IPS-15b (cell line): ENCODE measurements around the gene ZRANB3.
"Not testable (repeated sequence)": the region's sequence is repeated elsewhere in the genome, so short reads cannot be mapped to it uniquely, and the experiment has no call there.

Experiments
- H3K27me3 ChIP-seq: one replicate; pipeline ENCODE4 v1.6.1; 2013; ENCODE audit warnings: low read length; ENCODE audit not compliant: control insufficient read depth, insufficient read depth
- H3K36me3 ChIP-seq: one replicate; pipeline ENCODE4 v1.6.1; 2013; ENCODE audit warnings: low read length; ENCODE audit not compliant: control insufficient read depth, insufficient read depth
- H3K4me1 ChIP-seq: one replicate; pipeline ENCODE4 v1.6.1; 2013; ENCODE audit warnings: mild to moderate bottlenecking, low read length; ENCODE audit not compliant: control insufficient read depth, insufficient read depth
- H3K4me3 ChIP-seq: one replicate; pipeline ENCODE4 v1.5.1; 2013; ENCODE audit warnings: low read depth, low read length
- H3K9ac ChIP-seq: one replicate; pipeline ENCODE4 v1.6.1; 2013; ENCODE audit warnings: low read depth, mild to moderate bottlenecking, low read length
- H3K9me3 ChIP-seq: one replicate; pipeline ENCODE4 v1.6.1; 2013; ENCODE audit warnings: mild to moderate bottlenecking, low read length; ENCODE audit not compliant: control insufficient read depth, insufficient read depth

The ZRANB3 gene

GRCh38 chr2:135318808-135319207 is 212.2 kb downstream of the ZRANB3 start:
- no peaks in the 10 kb centered on the region for H3K36me3 ChIP-seq
- H3K4me3 ChIP-seq, result no peak overlapping the region
- H3K9ac ChIP-seq, result no peak overlapping the region
- H3K4me1 ChIP-seq, result no peaks in the 10 kb centered on the region
- no peaks in the 10 kb centered on the region for H3K27me3 ChIP-seq
- H3K9me3 ChIP-seq, result no peaks in the 10 kb centered on the region

- no peaks in the 10 kb centered on the region for H3K9me3 ChIP-seq
- H3K4me1 ChIP-seq, result no peaks in the 10 kb centered on the region
- no peak overlapping the region for H3K9ac ChIP-seq
- H3K27me3 ChIP-seq, result no peaks in the 10 kb centered on the region
- no peaks in the 10 kb centered on the region for H3K36me3 ChIP-seq
- H3K4me3 ChIP-seq, result no peak overlapping the region
These were observed 213.6 kb downstream of the ZRANB3 start for GRCh38 chr2:135317375-135317774.

GRCh38 chr2:135311962-135312361 is 219.1 kb downstream of the ZRANB3 start:
- Histone ChIP-seq H3K4me3 (no peak overlapping the region), H3K9me3 (no peaks in the 10 kb centered on the region), H3K27me3 (no peaks in the 10 kb centered on the region), H3K36me3 (no peaks in the 10 kb centered on the region), H3K4me1 (peaks cover 4% of the 10 kb centered on the region), H3K9ac (no peak overlapping the region)

- no peak overlapping the region for H3K4me3 ChIP-seq
- no peaks in the 10 kb centered on the region for H3K36me3 ChIP-seq
- no peaks in the 10 kb centered on the region for H3K9me3 ChIP-seq
- H3K4me1 ChIP-seq, result peaks cover 4% of the 10 kb centered on the region
- no peak overlapping the region for H3K9ac ChIP-seq
- H3K27me3 ChIP-seq, result no peaks in the 10 kb centered on the region
These were observed 219.8 kb downstream of the ZRANB3 start for GRCh38 chr2:135311268-135311667.

GRCh38 chr2:135304694-135305093 is 226.3 kb downstream of the ZRANB3 start:
- Histone ChIP-seq H3K4me3 (no peak overlapping the region), H3K27me3 (no peaks in the 10 kb centered on the region), H3K9ac (no peak overlapping the region), H3K36me3 (no peaks in the 10 kb centered on the region), H3K9me3 (no peaks in the 10 kb centered on the region), H3K4me1 (peaks cover 4% of the 10 kb centered on the region)

GRCh38 chr2:135299658-135300244 is 231.3 kb downstream of the ZRANB3 start:
- H3K4me3 ChIP-seq, result no peak overlapping the region
- no peak overlapping the region for H3K9ac ChIP-seq
- no peaks in the 10 kb centered on the region for H3K27me3 ChIP-seq
- H3K9me3 ChIP-seq, result peaks cover 8% of the 10 kb centered on the region
- peaks cover 3% of the 10 kb centered on the region for H3K36me3 ChIP-seq
- no peaks in the 10 kb centered on the region for H3K4me1 ChIP-seq

GRCh38 chr2:135299165-135299564 is 231.9 kb downstream of the ZRANB3 start:
- H3K4me1 ChIP-seq, result no peaks in the 10 kb centered on the region
- H3K36me3 ChIP-seq, result peaks cover 3% of the 10 kb centered on the region
- H3K27me3 ChIP-seq, result no peaks in the 10 kb centered on the region
- no peak overlapping the region for H3K9ac ChIP-seq
- H3K4me3 ChIP-seq, result no peak overlapping the region
- H3K9me3 ChIP-seq, result peaks cover 8% of the 10 kb centered on the region

- not testable (repeated sequence) for H3K36me3 ChIP-seq, H3K9ac ChIP-seq, H3K4me1 ChIP-seq, H3K27me3 ChIP-seq, H3K4me3 ChIP-seq, H3K9me3 ChIP-seq
These were observed 243.9 kb downstream of the ZRANB3 start for GRCh38 chr2:135287121-135287520.

GRCh38 chr2:135285391-135285790 is 245.6 kb downstream of the ZRANB3 start:
- H3K9me3 ChIP-seq, result no peaks in the 10 kb centered on the region
- H3K36me3 ChIP-seq, result no peaks in the 10 kb centered on the region
- no peaks in the 10 kb centered on the region for H3K27me3 ChIP-seq

GRCh38 chr2:135281379-135281778 is 249.6 kb downstream of the ZRANB3 start:
- H3K9ac ChIP-seq, result no peak overlapping the region
- no peaks in the 10 kb centered on the region for H3K4me1 ChIP-seq
- no peaks in the 10 kb centered on the region for H3K9me3 ChIP-seq
- no peaks in the 10 kb centered on the region for H3K27me3 ChIP-seq
- H3K4me3 ChIP-seq, result no peak overlapping the region
- H3K36me3 ChIP-seq, result no peaks in the 10 kb centered on the region

More at GRCh38 chr2:135285391-135285790, 245.6 kb downstream of the ZRANB3 start:
- Histone ChIP-seq H3K9ac (no peak overlapping the region), H3K4me3 (no peak overlapping the region), H3K4me1 (no peaks in the 10 kb centered on the region)

- no peak overlapping the region for H3K4me3 ChIP-seq
- H3K27me3 ChIP-seq, result no peaks in the 10 kb centered on the region
- H3K9me3 ChIP-seq, result no peaks in the 10 kb centered on the region
- no peaks in the 10 kb centered on the region for H3K4me1 ChIP-seq
- no peak overlapping the region for H3K9ac ChIP-seq
- no peaks in the 10 kb centered on the region for H3K36me3 ChIP-seq
These were observed 251.8 kb downstream of the ZRANB3 start for GRCh38 chr2:135279209-135279608.

GRCh38 chr2:135276525-135276924 is 254.5 kb downstream of the ZRANB3 start:
- no peaks in the 10 kb centered on the region for H3K27me3 ChIP-seq

More at GRCh38 chr2:135276525-135276924, 254.5 kb downstream of the ZRANB3 start:
- H3K4me1 ChIP-seq, result no peaks in the 10 kb centered on the region
- no peak overlapping the region for H3K9ac ChIP-seq
- no peaks in the 10 kb centered on the region for H3K9me3 ChIP-seq
- H3K36me3 ChIP-seq, result no peaks in the 10 kb centered on the region
- H3K4me3 ChIP-seq, result no peak overlapping the region
